ENCODE measurements around the gene NSD1.
"Not testable (repeated sequence)": the region's sequence is repeated elsewhere in the genome, so short reads cannot be mapped to it uniquely, and the experiment has no call there.

NSD1 gene

DNA sequence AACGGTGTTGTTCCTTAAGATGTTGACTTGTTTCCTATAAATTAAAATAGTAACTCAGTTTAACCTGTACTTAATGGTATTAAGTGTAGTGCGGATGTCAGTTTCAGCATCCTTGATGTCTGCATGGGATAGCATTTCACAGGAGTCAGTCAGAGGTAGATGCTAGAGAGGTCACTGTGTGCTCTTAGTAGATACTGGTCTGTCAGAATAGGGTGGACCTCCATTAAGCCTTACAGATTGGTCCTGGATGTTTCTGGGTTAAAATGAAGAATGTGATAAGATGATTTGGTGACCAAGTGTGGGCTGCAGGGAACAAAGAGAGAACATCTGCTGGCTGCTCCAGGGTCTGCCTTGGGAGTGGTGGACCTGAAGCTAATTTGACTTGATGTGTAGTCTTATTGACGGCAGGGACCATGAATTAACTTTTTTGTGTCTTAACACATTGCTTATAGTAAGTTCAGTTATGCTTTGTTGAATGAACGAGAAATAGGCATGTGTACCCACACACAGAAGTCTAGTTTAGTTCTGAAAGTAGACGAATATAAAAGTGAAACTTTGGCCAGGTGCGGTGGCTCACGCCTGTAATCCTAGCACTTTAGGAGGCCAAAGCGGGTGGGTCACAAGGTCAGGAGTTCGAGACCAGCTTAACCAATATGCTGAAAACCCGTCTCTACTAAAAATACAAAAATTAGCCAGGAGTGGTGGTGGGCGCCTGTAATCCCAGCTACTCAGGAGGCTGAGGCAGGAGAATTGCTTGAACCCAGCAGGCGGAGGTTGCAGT lies 157.4 kb downstream of the NSD1 start:
- no peak for DNase-seq (ENCODE audit: low read depth in 3 of 3)

DNA sequence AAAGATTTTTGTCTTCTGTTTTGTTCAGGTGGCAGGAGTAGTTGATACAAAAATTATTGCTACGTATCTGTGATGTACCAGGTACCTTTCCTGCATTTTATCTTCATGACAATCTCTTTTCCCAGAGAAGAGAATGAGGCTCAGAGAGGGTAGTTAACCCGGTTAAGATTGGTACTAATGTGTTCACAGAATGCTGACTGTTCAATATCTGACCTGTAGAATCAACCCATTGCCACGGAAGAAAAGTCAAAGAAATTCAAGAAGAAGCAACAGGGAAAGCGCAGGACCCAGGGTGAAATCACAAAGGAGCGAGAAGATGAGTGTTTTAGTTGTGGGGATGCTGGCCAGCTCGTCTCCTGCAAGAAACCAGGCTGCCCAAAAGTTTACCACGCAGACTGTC lies 158.2 kb downstream of the NSD1 start:
- DNase-seq (ENCODE audit: low read depth in 3 of 3) = no peak

DNA sequence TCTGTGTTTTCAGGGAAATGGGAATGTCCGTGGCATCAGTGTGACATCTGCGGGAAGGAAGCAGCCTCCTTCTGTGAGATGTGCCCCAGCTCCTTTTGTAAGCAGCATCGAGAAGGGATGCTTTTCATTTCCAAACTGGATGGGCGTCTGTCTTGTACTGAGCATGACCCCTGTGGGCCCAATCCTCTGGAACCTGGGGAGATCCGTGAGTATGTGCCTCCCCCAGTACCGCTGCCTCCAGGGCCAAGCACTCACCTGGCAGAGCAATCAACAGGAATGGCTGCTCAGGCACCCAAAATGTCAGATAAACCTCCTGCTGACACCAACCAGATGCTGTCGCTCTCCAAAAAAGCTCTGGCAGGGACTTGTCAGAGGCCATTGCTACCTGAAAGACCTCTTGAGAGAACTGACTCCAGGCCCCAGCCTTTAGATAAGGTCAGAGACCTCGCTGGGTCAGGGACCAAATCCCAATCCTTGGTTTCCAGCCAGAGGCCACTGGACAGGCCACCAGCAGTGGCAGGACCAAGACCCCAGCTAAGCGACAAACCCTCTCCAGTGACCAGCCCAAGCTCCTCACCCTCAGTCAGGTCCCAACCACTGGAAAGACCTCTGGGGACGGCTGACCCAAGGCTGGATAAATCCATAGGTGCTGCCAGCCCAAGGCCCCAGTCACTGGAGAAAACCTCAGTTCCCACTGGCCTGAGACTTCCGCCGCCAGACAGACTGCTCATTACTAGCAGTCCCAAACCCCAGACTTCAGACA lies 160.4 kb downstream of the NSD1 start:
- DNase-seq (ENCODE audit: low read depth in 3 of 3) = no peak

- no peak for DNase-seq (ENCODE audit: low read depth in 3 of 3)
Observed at GRCh38 chr5:177294632-177295031, 161.1 kb downstream of the NSD1 start.

GRCh38 chr5:177295924-177296323 lies 162.4 kb downstream of the NSD1 start:
- DNase-seq (ENCODE audit: low read depth in 3 of 3) = no peak

GRCh38 chr5:177296581-177296980 lies 163.0 kb downstream of the NSD1 start:
- no peak for DNase-seq (ENCODE audit: low read depth in 3 of 3)

GRCh38 chr5:177297922-177298321 lies 164.3 kb downstream of the NSD1 start:
- DNase-seq (ENCODE audit: low read depth in 3 of 3) = no peak

- DNase-seq (ENCODE audit: low read depth in 3 of 3) = no peak
Observed at GRCh38 chr5:177299697-177300096, 166.1 kb downstream of the NSD1 start.

DNA sequence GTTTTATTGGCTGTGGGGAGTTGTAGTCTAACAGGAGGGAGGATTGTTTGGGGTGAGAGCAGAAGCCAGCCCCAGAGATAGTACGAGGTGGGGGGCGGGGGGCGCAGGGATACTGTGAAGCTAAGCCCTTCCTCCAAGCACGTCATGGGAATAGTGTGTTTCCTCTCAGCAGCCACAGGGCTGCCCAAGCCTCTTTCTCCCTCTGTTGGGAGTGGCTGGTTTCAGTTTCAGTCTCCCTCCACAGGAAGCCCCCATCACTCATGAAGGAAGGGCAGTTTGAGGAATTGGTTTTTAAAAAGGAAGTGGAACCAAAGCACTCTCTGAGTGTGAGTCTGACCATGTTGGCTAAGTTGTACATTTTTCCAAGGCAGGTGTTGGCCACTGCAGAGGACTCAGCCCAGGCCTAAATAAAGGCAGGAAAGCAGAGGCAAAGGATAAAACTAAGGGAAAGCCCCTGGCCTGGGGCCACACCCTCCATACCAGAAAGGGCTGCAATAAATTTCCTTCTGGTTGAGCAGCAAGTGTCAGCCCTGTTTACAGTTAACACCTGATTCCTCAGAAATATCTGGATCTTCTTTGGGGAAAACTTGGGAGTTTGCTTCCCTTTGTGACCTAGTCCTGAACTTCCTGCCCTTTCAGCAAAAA lies 166.8 kb downstream of the NSD1 start:
- peak in 2 of 3 experiments; percentile 22 to 43 for DNase-seq (ENCODE audit: low read depth in 3 of 3)

DNA sequence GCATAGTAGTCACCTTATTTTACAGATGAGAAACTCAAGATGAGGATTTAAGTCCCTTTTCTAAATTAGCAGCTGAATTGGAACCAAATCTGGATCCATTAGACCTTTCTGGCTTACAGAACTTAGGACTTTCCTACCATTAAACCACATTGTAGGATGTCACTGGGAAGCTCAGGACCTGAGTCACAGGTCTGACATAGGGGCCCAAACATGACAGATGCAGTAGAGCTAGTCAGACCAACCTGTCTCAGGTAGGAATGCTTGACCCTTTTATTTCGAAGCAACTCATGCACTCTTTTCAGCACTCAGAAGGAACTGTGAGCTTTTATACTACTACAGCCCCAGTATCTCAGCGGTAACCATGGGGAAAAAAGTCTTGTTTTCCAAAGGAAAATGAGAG lies 167.4 kb downstream of the NSD1 start:
- no peak for DNase-seq (ENCODE audit: low read depth in 3 of 3)

DNA sequence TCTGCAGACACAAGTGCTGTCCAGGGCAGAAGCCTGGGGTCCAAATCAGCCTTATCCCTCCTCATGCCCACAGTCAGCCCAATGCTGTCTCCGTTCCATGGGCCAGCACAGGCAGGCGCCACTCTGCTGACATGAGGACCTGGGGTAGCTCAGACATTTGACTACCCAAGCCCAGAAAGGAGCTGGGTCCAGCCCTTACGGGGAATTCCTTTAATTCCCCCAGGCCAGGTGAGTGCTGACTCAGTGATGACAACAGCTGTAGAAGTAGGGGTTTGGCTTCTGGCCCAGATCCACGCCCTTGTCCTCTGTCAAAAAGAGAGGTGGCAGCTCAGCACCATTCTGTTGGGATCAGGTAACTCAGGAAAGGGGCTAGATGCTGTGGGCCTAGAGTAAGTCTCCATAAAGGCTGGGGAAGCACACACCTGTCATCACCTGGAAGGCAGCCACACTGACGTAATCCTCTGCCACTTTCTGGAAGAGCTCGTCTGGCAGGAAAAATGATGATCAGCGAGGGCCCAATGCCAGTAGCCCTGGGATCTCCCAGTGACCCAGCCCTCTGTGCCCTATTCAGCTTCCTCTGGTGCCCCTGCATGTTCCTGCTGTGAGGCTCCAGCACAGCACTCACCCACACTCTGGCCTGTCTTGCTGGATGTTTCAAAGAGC lies 168.1 kb downstream of the NSD1 start:
- no peak for DNase-seq (ENCODE audit: low read depth in 3 of 3)

DNA sequence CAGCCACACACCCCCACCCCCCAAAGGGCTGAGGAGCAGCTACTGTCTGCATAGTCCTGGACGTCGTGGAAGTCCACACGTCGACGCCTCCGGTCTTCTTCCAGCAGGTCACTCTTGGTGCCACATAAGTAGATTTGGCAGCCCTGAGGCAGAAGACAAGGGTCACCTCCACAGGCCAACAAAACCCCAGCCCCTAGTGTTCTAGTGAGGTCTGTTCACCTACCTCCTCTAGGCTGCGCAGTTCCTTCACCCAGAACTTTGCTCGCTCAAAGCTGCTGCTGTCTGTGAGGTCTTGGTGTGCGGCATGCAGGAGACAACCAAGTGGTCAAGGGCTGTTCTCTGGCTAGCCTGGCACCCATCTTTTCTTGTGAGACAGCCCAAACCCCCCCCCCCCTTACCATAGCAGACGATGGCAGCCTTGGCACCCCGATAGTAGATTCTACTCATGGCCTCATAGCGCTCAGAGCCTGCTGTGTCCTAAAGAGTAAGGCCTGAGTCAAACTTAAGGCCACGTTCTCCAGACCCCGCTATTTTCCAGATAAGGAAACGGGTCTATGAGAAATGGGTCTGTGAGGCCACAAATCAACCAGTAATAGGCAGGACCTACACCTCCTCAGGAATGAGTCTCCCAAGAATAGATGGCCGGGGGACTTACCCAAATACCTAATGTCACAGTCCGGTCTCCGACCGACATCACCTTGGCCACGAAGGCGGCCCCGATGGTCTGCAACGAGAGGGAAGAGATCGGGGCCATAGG lies 169.0 kb downstream of the NSD1 start:
- no peak for DNase-seq (ENCODE audit: low read depth in 3 of 3)

DNA sequence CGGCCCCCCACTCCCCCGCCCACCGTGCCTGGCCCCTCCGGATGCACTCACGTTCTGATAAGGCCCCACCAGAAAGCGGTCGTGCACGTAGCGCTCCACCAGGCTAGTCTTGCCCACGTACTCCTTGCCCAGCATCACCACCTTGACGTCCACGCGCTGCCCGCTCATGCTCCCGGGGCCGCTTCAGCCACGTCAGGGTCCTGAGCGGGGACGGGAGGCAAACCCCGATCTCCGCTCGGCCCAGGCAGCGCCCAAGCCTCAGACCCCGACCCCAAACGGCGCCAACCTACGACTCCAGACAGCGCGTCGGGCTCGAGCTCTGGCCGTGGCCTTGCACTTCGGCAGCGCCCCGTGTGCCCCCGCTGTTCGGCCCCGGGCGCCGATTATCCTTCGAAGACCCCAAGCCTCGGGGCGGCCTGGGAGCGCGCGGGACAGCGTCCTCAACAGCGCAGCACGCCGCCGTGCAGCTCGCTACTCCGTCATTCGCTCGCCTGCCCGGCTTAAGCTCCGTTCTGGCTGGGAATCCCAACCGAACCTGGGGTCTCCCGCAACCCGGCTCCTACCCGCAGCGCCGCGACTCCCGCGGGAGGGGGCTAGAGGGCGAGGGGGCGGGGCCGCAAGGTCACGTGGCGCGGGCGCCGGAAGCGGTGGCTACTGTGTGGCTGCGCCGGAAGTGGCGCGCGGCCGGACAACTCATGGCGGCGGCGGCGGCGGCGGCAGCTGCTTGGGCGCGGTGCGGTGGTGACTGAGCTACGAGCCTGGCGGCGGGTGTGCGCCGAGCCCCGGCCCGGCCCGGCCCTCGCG lies 169.8 kb downstream of the NSD1 start, which contains the start of the genes PRELID1 and RAB24:
Gene PRELID1, plus strand, starts transcription at position 679 of the 804 bp plus-strand sequence. CDS start 187 bp downstream, outside the sequence.
Gene RAB24, minus strand, starts transcription at position 599 of the 804 bp plus-strand sequence. Its CDS starts 431 bp downstream, at position 168.
- peak; percentile 78 to 82 (median 79) for DNase-seq (ENCODE audit: low read depth in 3 of 3)

- no peak for DNase-seq (ENCODE audit: low read depth in 3 of 3)
Observed at GRCh38 chr5:177303925-177304391, 170.4 kb downstream of the NSD1 start.

GRCh38 chr5:177304392-177305119 lies 171.0 kb downstream of the NSD1 start:
- no peak for DNase-seq (ENCODE audit: low read depth in 3 of 3)

DNA sequence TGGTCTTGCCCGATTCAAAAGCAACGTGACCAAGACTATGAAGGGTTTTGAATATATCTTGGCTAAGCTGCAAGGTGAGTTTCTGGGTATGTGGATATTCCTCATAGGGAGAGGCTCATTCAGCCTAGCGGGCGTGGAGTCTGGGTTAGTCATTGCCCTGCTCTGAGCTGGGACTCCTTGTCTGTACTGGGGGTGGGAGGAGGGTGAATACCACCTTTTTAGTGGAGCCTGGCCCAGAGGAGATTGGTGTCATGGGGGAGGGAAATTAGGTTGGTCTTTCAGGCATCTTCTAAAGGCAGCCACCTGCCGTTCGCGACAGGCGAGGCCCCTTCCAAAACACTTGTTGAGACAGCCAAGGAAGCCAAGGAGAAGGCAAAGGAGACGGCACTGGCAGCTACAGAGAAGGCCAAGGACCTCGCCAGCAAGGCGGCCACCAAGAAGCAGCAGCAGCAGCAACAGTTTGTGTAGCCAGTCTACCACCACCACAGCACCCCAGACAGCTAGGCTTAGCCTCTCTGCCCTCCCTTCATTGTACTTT lies 172.6 kb downstream of the NSD1 start:
- DNase-seq (ENCODE audit: low read depth in 3 of 3) = not testable (repeated sequence)

DNA sequence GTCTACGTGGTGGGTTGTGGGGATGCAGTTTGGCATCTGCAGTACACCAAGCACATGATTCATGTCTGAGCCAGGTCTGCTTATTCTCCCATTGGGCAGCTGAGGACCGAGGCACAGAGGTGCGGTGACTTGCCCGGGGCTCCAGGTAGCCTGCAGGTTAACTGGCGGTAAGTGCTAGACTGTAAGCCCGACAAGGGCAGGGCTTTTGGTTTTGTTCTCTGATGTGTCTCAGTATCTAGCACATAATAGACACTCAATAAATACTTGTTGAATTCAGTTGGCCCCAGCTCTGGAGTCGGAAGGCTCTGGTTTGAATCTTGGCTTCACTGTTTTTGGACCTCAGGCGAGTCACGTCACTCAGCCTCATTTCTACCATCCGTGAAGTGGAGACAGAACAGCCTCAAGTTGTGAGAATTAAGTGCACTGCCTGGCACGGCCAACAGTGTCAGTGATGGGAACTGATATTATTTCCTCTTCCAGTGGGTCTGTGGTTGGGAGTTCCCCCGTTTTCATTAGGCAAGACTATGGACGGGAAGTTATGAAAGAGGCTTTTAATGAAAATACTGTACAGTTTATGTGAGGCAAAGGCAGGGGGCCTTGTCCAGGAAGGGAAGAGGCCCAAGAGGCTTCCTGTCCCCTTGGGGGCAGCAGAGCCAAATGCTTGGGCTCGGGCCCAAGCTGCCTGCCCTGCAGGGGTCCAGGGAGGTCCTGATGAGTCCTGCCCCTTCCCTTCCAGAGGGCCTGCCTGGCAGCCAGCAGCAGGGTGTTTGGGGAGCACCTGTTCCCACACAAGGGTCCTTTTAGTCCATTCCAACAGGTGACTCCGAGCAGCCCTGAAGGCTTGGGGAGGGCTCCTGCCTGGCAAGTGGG lies 173.3 kb downstream of the NSD1 start:
- DNase-seq (ENCODE audit: low read depth in 3 of 3) = no peak

Data from stimulated activated CD4-positive, alpha-beta T cell treated with anti-CD3 and anti-CD28 coated beads, TNF-alpha, amount 100 ng/mL, for 4 hours (primary cell).